Measurements from ENCODE around the gene GDAP1L1.
"Not testable (repeated sequence)": the region's sequence is repeated elsewhere in the genome, so short reads cannot be mapped to it uniquely, and the experiment has no call there.

GDAP1L1 gene

DNA sequence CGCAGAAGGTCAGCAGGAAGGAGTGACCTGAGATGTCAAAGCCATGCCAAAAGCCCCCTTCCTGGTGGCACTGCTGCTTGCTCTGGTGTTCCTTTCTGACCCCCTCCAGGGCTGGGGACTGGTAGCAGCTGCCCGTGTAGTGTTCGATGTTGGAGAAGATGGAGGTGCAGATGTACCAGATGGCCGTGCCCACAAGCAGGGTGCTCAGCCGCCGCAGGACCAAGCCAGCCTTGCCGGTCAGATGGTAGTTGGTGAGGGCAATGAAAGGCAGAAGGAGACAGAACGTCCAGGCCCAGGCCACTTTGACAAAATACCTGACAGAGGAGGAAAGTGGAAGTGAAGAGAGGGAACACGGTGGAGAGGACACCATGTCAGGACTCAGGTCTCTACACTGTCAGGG lies 59.8 kb downstream of the GDAP1L1 start:
- no peak for DNase-seq

- DNase-seq, result no peak
Observed at GRCh38 chr20:44309763-44310663, 62.9 kb downstream of the GDAP1L1 start.

- peak; percentile 98 for DNase-seq
Observed at GRCh38 chr20:44310664-44311639, 63.8 kb downstream of the GDAP1L1 start, which contains the start of gene FITM2. FITM2 (minus strand) TSS chr20:44311202; CDS start chr20:44311148, 54 bp downstream.

DNA sequence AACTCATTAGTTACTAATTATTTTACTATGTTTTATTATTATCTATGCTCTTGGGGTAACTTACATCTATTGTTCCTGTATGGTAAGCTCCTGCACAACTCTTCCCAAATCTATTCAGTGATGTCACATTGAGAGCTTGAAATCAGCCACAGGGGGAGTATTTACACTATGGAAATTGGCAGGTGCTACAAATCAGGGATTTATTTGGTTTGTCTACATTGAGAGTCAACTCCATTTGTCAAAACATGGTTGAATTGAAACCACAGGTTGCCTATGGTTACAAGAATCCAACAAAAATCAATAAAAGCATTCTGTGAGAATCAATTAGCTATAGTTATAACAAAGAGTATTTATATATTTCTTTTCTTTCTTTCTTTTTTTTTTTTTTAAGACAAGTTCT lies 67.8 kb downstream of the GDAP1L1 start:
- no peak for DNase-seq

- DNase-seq, result no peak
Observed at GRCh38 chr20:44319839-44320422, 72.8 kb downstream of the GDAP1L1 start.

GRCh38 chr20:44324343-44324742 lies 77.2 kb downstream of the GDAP1L1 start:
- no peak for DNase-seq

DNA sequence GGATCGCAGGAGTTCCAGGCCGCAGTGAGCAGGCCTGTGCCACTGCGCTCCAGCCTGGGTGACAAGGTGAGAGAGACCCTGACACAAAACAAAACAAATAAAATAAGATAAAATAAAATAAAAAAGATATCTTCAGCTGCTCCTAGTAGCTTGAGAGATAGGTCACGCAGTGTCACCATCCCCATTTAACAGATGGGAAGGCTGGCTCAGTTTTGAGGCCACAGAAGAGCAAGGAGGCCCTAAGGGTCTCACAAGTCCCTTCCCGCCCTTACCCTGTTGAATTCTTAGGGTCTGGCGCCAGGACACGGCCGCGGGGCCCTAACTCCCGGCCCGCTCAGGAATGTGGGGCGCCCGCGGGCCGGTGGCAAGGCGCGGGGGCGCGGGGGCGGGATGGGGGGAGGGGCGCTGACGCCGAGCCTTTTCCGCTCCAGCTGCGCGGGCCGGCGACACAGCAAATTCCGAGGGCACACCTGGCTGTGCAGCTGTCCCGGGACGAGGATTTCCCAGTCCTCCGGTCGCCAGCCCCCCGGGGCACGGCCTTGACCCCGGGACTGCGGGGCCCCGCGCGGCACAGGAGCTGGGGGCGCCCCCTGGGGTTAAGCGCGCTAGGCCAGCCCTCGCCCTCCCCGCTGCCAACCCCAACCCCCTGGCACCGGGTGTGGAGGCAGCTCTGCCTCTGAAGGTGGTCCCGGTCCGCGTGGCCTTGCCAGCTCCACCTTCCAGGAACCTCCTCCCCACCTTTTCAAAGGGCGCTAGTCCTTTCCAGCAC lies 79.5 kb downstream of the GDAP1L1 start:
- DNase-seq, result no peak

- DNase-seq, result not testable (repeated sequence)
Observed at GRCh38 chr20:44327748-44328147, 80.6 kb downstream of the GDAP1L1 start.

DNA sequence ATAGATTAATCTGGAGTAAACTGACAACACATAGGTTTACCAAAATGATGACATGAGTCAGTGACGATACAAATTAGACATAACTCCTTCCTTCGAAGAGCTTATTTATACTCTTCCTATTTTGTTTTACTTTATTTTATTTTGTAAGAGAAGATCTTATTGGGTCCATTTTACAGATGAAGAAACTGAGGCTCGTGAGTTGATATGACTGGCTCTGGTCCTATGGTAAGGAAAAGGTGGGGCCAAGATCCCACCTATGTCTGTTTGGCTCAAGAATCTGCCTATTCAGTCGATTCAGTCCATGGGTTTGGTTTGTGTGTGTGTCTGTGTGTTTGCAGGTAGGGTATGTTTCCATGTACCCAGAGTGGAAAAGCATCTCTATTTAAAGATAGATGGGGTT lies 81.3 kb downstream of the GDAP1L1 start:
- DNase-seq, result no peak
